Embryonic facial prominence (tissue), 1 donor: ENCODE results near the gene RASSF7.
"Not testable (repeated sequence)": the region's sequence is repeated elsewhere in the genome, so short reads cannot be mapped to it uniquely, and the experiment has no call there.

ENCODE experiments used
- DNase-seq: peaks from one replicate; pipeline ENCODE4 v3.0.0-alpha.2; 2016; ENCODE audit errors: extremely low spot score

The RASSF7 gene

GRCh38 chr11:560305-561147 lies at the start of gene RASSF7, which contains the start of gene LMNTD2:
RASSF7 (plus strand) TSS chr11:560970; CDS start chr11:561769, 799 bp downstream.
LMNTD2 (minus strand) TSS chr11:560738; CDS start chr11:560716, 22 bp downstream.
- peak; percentile 78 for DNase-seq

- no peak for DNase-seq
These were observed 47.8 kb upstream of the RASSF7 start for GRCh38 chr11:512761-513595.

GRCh38 chr11:514606-515005 lies 46.2 kb upstream of the RASSF7 start:
- DNase-seq, result no peak

- no peak for DNase-seq
These were observed 45.6 kb upstream of the RASSF7 start for GRCh38 chr11:515131-515530.

GRCh38 chr11:516400-516799 lies 44.4 kb upstream of the RASSF7 start:
- no peak for DNase-seq

- not testable (repeated sequence) for DNase-seq
These were observed 43.7 kb upstream of the RASSF7 start for GRCh38 chr11:516918-517685.

- DNase-seq, result peak; percentile 18
These were observed 42.1 kb upstream of the RASSF7 start for GRCh38 chr11:518463-519202.

GRCh38 chr11:520428-521176 lies 40.2 kb upstream of the RASSF7 start:
- no peak for DNase-seq

GRCh38 chr11:521177-521688 lies 39.5 kb upstream of the RASSF7 start:
- no peak for DNase-seq

GRCh38 chr11:526192-526591 lies 34.6 kb upstream of the RASSF7 start:
- no peak for DNase-seq

GRCh38 chr11:528166-528814 lies 32.5 kb upstream of the RASSF7 start:
- DNase-seq, result no peak

- no peak for DNase-seq
These were observed 31.7 kb upstream of the RASSF7 start for GRCh38 chr11:528815-529727.

- no peak for DNase-seq
These were observed 30.9 kb upstream of the RASSF7 start for GRCh38 chr11:529728-530411.

- DNase-seq, result no peak
These were observed 29.6 kb upstream of the RASSF7 start for GRCh38 chr11:530960-531831.

- DNase-seq, result no peak
These were observed 28.7 kb upstream of the RASSF7 start for GRCh38 chr11:531919-532526.

GRCh38 chr11:532527-532985 lies 28.2 kb upstream of the RASSF7 start:
- DNase-seq, result no peak
